Activated CD4-positive, CD25-positive, alpha-beta regulatory T cell treated with anti-CD3 and anti-CD28 coated beads, Interleukin-2, amount 50 U/mL, for 16 hours (primary cell): ENCODE data around the gene ZNF282.
A peak's percentile ranks its signal among the peaks of the same experiment; 100 is the strongest.
"Not testable (repeated sequence)": the region's sequence is repeated elsewhere in the genome, so short reads cannot be mapped to it uniquely, and the experiment has no call there.

ENCODE experiments used
- DNase-seq: peaks from one replicate; pipeline ENCODE4 v3.0.0-alpha.2; 2020; ENCODE audit warnings: low read depth, low spot score

Gene ZNF282

DNA sequence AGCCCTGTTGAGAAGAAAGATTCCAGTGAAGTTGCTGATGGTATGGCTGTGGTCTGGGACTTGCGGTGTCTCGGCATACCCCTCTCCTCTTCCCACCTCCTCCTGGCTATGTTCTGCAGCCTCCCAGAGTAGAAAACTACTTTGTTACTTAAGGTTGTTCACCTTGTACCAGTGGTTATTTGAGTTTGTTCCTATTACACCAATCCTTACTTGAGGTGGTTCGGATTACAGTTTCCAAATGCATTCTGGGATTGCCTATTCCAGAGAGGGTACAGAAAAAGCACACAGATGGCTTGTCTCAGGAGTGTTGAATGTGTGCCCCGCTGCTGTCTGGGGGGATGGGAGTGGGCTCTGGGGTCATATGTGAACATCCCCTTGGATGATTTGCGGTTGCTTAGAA is 59.8 kb downstream of the ZNF282 start:
- DNase-seq: no peak

DNA sequence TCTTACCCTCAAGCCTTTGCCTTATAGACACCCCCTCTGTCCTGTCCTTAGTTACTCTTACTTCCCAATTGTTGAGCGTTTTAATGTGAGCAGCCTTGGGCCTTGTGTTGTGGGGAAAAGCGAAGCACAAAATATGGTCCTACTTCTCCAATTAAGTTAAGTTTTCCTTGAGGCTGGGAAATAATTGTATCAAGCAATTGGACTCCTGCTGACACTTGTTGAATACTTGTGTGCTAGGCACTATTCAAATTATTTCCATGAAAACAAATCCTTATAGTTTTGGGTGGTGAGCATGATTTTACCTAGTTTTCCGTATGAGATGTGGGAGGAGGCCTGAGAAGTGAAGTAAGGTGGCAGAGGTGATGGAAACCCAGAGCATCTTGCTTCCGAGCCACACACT is 61.2 kb downstream of the ZNF282 start:
- DNase-seq: no peak

DNA sequence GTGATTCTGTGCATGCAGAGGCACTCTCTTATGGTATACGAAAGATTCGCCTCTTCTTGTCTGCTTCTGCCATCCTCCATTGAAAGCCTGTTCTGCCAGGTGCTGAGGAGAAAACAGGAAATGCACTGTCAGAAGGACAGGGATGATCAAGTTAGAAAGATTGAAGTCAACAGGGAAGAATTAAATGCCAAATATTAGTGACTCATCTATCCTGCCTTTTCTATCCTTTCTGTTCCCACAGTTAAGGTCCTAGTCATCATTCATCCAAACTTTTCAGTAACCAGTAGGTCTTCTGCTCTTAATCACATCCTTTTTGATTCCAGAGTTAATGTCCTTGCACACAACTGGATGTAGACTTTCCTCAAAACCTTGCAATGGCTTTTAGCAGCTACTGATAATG is 61.8 kb downstream of the ZNF282 start:
- DNase-seq: no peak

DNA sequence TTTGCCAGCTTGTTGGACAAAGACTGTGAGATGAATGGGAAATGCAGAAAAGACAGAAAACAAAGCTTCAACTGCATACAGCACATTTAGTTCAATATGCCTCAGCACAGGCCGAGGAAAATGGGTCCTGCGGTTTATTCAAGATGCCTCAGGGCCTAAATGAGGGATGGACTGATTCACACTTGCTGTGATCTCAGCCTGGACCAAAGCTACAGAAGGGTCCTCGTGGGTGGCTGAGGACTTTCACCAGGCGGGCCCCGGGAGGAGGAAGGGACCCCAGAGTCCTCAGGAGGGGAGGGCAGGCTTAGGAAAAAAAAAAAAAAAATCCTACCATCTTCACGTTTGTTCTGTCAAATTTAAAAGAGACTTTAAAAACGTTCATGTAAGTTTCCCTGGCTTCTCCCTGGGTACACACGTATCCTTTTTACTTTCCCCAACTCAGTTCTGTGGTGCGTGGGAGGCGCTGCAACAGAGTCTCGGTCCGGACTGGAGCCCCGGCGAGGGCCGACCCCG is 66.0 kb downstream of the ZNF282 start:
- DNase-seq: no peak

DNA sequence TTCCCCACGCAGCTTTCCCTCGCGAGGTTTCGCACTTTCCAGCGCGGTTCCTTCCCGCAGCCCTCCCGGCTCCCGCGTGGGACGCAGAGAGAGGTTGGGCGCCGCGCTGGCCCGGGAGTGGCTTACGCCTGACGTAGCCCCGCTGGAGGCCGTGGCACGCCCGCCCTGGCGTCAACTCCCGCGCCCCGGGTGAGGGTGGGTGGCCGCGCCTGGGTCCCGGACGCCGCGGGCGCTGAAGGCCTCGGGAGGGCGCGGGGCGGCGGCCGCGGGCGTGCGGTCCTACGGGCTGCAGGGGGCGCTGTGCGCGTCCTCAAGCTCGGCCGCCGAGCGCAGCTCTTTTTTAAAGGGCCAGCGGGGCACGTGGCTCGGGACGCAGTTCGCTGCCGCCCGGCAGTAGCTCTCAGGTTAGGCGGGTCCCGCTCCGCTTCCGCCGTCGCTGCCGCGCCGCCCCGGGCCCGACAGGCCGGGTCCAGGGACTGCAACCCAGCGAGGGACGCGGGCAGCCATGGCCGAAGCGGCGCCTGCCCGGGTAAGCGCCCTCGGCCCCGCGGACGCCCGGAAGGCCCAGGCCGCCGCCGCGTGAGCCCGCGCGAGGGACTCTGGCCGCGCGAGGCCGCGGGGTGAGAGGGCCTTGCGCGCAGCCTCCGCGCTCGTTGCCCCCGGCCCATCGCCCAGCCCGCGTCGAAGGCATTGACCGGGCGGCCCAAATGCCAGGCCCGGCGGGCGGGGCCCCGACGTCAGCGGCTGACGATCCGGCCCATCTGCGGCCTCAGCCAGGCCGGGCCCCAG is 66.7 kb downstream of the ZNF282 start, which contains the start of gene ZNF783:
Gene ZNF783 (plus strand): TSS at position 368 of the 789 bp plus-strand sequence. CDS start 138 bp downstream, at position 506.
- DNase-seq: peak; percentile 61

DNA sequence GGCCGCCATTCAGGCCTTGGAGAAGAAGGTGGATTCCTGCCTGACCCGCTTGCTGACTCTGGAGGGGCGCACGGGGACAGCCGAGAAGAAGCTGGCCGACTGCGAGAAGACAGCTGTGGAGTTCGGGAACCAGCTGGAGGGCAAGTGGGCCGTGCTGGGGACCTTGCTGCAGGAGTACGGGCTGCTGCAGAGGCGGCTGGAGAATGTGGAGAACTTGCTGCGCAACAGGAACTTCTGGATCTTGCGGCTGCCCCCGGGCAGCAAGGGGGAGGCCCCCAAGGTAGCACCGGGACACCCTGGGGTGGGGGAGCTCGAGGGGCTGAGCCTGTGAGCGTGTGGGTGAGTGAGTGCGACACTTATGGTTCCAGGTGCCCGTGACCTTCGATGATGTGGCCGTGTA is 71.1 kb downstream of the ZNF282 start:
- DNase-seq: no peak

DNA sequence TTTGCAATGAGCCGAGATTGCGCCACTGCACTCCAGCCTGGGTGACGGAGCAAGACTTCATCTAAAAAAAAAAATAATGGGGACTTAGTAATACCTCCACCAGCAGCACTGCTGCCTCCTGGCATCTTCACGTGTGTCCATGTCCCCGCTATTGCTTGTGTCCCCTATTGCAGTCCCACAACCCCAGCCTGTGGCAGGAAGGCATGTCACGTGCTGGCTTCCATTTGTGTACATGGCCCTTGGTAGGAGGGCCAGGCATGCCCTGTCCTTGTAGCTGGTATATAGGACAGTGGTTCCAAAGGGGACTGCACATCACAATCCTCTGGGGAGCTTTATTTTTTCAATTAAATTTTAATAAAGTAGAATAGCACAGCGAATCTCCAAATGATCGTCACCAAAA is 72.4 kb downstream of the ZNF282 start:
- DNase-seq: no peak

DNA sequence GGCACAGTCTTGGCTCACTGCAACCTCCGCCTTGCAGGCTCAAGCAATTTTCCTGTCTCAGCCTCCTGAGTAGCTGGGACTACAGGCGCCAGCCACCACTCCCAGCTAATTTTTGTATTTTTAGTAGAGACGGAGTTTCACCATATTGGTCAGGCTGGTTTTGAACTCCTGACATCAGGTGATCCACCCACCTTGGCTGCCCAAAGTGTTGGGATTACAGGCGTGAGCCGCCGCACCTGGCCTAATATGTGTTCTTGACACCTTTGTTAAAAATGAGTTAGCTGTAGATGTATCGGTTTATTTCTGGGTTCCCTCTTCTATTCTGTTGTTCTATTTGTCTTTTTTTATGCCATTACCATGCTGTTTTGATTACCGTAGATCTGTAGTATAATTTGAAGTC is 79.1 kb downstream of the ZNF282 start:
- DNase-seq: not testable (repeated sequence)
